ENCODE data around the gene UGT1A6.

- TF ChIP-seq CTCF (IDR thresholded peaks at IDR 0.05; ENCODE audit: low read depth, low read length): no peak
- TF ChIP-seq EZH2phosphoT487 (IDR thresholded peaks at IDR 0.05; ENCODE audit: low read depth): no peak
Measured at GRCh38 chr2:233672886-233673285, 19.8 kb upstream of the UGT1A6 start.
